NCI-H526 treated with DMSO at 0.1 percent for 48 hours (cell line): Measurements from ENCODE around the gene TALDO1.
A peak's percentile ranks its signal among the peaks of the same experiment; 100 is the strongest.

Experiments
- DNase-seq: peaks from one replicate; lab custom pipeline; 2025; lab: John Stamatoyannopoulos, UW

TALDO1 gene

GRCh38 chr11:747158-748006 is at the start of gene TALDO1:
Gene TALDO1 (plus strand): TSS chr11:747464. CDS start chr11:747482, 18 bp downstream.
- DNase-seq: peak; percentile 94

DNA sequence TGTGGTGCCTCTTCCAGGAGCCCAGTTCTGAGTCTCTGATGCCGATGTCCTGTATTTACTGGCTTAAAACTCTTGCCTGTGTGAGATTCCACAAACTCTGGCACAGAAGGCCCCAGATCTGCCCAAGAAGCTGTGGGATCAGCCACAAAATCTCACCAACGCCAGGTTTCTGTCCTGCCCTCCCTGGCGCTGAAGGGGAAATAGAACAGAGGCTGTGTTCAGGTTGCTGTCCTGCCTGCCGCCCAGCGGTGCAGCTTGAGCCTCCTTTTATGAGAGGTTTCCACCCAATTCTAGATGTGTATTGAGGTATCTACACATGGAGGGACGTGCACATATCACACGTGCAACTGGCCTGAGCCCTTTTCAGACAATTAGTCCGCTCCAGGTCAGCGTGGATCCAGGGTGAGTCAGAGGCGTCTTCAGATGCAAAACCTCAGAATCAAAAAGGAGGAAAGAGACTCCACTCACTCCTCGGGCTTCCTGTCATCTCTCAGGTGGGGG is 49.4 kb upstream of the TALDO1 start:
- DNase-seq: no peak

DNA sequence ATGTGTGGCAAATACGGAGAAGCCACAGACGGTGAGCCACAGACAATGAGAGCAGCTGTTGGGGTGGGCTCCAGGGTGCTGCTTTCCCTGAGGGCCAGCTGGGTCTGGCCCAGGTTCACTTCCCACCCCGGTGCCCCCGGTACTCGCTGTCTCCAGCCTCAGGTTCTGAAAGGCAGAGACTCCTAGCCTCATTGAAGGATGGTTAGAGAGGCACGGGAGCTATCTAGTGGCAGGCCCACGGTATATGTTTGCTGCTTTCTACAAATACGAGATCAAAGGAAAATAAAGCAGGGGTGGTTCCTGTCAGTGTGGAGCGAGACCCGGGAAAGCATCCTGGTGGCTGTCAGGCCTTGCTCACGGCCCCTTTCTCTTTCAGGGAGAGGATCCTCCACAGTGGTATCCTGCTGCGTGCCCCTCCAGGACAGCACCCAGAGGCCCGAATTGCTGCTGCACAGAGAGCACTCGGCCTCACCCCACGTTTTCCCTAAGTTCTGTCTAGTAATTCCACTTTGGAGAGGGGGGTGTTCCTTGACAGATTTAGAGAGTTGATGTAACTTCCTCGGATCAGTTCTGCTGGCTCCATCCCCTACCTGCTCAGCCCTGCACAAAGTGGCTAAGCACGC is 48.7 kb upstream of the TALDO1 start:
- DNase-seq: no peak

GRCh38 chr11:699116-699508 is 48.2 kb upstream of the TALDO1 start:
- no peak for DNase-seq

DNA sequence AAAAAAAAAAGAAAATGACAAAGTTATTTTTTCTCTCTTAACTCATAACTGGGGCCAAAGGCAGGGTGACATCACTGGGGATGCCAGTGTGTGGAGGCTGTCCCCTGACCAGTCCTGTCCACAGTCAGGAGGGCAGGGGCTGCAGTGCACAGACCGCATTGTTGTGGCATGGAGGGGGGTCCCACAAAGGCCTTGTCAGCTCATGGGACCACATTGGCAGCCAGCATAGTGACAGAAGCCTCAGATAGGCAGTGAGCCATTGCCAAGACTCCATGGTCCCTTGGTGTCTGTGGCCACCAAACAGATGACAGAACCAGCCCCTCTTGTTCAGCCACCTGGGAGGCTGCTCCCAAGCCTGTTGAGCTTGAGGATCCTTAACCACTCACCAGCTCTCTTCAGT is 47.5 kb upstream of the TALDO1 start:
- DNase-seq: no peak

GRCh38 chr11:701741-702461 is 45.4 kb upstream of the TALDO1 start:
- no peak for DNase-seq

GRCh38 chr11:702462-703461 is 44.5 kb upstream of the TALDO1 start:
- DNase-seq: no peak

GRCh38 chr11:703506-703905 is 43.8 kb upstream of the TALDO1 start:
- DNase-seq: no peak

- DNase-seq: no peak
Measured at GRCh38 chr11:704228-704674, 43.0 kb upstream of the TALDO1 start.

DNA sequence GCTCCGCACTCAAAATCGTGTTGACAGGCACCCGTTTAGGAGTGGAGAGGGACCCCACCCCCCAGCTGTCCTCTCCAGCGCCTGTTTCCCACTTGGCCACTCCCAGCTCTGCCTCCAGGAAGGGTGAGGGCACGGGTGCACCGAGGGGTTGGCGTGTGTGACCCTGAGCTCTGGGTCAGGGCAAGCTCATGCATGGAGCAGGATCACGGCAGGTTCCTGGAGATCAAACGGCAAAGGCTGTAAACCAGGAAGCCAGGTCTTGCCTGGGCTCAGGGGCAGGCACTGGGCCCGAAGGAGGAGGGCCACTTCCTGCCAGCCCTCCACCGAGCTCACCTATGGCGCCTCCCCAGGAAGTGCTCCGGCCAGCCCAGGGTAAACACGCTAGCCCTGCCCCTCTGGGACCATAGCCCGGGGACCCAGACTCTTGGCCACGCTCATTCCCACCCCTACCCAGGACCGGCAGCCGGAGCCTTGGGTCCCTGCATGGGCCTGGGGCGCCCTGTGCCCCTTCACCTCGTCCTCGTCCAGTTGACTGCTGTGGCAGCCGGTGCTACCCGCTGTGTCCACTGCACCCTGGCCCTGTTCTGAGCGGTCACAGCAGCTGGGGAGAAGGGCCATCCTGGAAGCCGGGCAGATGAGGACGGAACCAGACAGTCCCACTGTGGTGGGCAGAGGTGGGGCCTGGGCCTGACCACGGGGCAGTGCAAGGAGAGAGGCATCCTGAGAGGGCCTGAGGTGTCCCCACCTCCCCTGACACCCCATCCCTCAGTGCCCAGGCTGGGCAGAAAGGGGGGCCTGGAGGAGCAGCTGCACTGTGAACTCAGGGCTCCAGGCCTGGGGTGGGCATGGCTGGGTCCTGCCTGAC is 42.3 kb upstream of the TALDO1 start:
- DNase-seq: no peak

GRCh38 chr11:705646-706438 is 41.4 kb upstream of the TALDO1 start, which contains the start of gene EPS8L2:
Gene EPS8L2 (plus strand): TSS chr11:706231. CDS start chr11:709408, 3,177 bp downstream.
- no peak for DNase-seq

DNA sequence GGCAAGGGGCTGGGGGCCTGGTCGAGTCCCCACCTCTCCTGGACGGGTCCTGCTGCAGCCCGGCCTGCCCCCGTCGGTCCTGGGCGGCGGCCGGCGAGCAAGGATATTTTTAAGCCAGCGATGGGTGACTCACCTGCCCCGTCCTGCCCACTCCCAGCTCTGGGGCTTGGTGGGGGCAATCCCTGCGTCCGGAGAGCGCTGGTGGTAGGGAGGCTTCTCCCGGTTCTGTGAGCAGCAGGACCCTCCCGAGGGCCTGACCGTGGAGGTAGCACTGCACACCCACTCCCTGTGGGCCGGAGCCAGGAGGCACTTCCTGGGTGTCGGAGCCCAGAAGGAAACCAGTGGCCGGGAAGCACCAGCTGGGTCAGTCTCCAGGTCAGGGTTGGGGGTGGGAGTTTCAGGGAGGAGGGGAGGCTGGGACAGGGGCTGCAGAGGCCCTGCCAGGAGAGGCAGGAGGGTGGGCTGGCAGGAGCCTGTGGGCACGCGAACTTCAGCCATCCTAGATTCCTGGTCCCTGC is 40.8 kb upstream of the TALDO1 start:
- DNase-seq: no peak

DNA sequence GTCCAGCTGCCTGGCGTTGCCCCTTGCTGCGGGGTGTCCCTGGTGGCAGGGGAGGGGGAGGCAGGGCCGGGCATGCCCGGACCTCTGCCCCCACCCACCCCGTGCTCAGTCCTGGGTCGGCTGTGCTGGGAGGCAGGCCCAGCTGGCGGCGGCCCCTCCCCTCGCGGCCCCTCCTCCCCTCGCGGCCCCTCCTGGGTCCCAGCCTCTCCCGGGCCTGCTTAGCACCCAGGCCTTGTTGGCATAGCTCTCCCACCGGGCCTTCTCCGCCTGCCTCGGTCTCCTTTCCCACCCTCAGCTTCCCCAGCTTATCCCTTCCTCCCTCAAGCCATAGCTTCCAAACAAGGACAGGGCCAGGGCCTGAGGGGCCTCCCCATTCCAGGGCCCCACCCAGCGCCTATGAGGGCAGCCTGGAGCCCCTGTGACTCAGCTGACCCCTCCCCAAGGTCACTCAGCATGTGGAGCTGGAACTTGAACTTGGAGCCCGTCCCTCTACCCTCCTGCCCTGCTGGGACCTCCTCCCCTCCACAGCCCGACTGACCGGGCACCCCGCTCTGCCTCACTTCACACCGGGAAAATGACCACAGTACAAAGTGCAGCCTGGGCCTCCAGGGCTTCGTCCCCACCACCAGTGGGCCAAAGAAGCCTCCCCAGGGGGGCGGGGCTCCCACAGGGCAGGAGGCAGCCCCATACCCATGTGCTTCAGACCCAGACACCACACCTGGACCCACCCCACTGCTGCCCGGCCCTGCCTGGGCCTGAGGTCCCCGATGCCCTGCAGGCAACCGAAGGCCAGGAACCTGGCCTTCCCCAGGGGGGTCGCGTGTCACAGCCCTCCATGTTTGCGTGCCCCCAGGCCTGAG is 40.1 kb upstream of the TALDO1 start:
- DNase-seq: no peak

- DNase-seq: no peak
Measured at GRCh38 chr11:707817-708420, 39.3 kb upstream of the TALDO1 start.

DNA sequence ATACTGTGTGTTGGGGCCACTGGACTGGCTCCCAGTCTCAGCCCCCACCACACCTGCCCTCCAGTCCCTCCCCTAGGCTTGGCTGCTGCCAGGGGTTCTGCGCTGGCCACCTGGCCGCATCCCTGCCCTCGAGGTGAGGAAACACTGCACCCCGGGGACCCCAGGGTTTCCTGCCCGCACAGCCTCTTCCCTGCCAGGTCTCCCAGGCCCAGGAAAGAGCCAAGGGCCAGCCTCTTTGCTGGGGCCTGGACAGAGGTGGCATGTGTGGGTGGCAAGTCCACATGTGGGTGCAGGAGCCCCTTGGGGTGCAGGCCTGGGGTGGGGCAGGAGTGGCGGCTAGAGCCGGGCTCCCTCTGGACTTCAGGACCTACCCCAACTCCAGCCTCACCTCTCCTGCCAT is 38.8 kb upstream of the TALDO1 start:
- no peak for DNase-seq

- DNase-seq: no peak
Measured at GRCh38 chr11:709109-709997, 37.9 kb upstream of the TALDO1 start.

DNA sequence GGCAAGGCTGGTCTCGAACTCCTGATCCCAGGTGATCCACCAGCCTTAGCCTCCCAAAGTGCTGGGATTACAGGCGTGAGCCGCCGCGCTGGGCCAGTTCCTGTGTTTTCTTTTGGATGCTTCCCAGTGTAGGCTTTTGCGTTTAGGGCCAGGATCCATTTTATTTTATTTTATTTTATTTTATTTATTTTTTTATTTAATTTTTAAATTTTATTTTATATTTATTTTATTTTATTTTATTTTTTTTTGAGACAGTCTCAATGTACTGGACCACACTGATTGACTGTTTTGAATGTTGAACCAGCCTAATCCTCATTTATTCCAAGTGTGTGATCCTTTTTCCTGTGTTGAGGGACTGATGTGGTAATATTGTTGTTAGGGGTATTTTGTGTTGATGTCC is 32.8 kb upstream of the TALDO1 start:
- DNase-seq: no peak
